SK-N-SH (cell line): ENCODE data around the gene HECTD4. TPM values are rescaled to one million over a fixed set of nuclear protein-coding genes. Genes with fewer than 3 reads are reported as not detected.
A peak's percentile ranks its signal among the peaks of the same experiment; 100 is the strongest.
"Not testable (repeated sequence)": the region's sequence is repeated elsewhere in the genome, so short reads cannot be mapped to it uniquely, and the experiment has no call there.

ENCODE experiments used
- CTCF ChIA-PET: fragments of 300-600, 350-600 bp; formaldehyde crosslinking; extraction: SDS; loops from one replicate; lab custom pipeline; 2021; lab: Yijun Ruan, JAX
- POLR2A ChIA-PET: fragments of 350-600 bp; sonication (Branson Sonifier 250); formaldehyde crosslinking; extraction: SDS; loops from one replicate; lab custom pipeline; 2020; ENCODE audit warnings: antibody characterized with exemption, inconsistent platforms; lab: Yijun Ruan, JAX
- DNase-seq: peaks from one replicate; pipeline ENCODE4 v3.0.0; 2012
- H2AFZ ChIP-seq: fragments of 200-600 bp; sonication (generic); 2 replicates; pipeline ENCODE4 v1.8.1; 2016; ENCODE audit warnings: antibody characterized with exemption, mild to moderate bottlenecking, low read depth
- H3F3A ChIP-seq: fragments of 200-600 bp; sonication (generic); replicated peaks from 2 replicates; pipeline ENCODE3; 2016; ENCODE audit warnings: antibody characterized with exemption, mild to moderate bottlenecking; ENCODE audit not compliant: insufficient read depth
- H3K27ac ChIP-seq, 2 experiments: fragments of 200-500 bp in 1 of 2; fragments of 200-600 bp in 1 of 2; sonication (Bioruptor generic) in 1 of 2; sonication (generic), shearing (Covaris generic) in 1 of 2; 2 replicates each; pipeline versions ENCODE4 v1.5.1 to v1.6.1; 2014 to 2016; ENCODE audit warnings: low read depth in 2 of 2, inconsistent platforms in 1 of 2, low read length in 1 of 2, mild to moderate bottlenecking in 1 of 2, mixed read lengths in 1 of 2
- H3K27me3 ChIP-seq: fragments of 200-600 bp; sonication (generic), shearing (Covaris generic); 2 replicates; pipeline ENCODE4 v1.6.1; 2016; ENCODE audit warnings: mixed run types; ENCODE audit not compliant: insufficient read depth
- H3K36me3 ChIP-seq, 2 experiments: fragments of 200-500 bp in 1 of 2; fragments of 200-600 bp in 1 of 2; sonication (Bioruptor generic) in 1 of 2; sonication (generic) in 1 of 2; replicated peaks in 1 of 2; 2 replicates each; pipeline versions ENCODE3 to v1.5.1; 2014 to 2016; ENCODE audit warnings: low read length in 1 of 2, mild to moderate bottlenecking in 1 of 2; ENCODE audit not compliant: insufficient read depth in 2 of 2, control insufficient read depth in 1 of 2
- H3K4me1 ChIP-seq, 2 experiments: fragments of 200-500 bp in 1 of 2; fragments of 200-600 bp in 1 of 2; sonication (Bioruptor generic) in 1 of 2; sonication (generic), shearing (Covaris generic) in 1 of 2; 2 replicates each; pipeline versions ENCODE4 v1.5.1 to v1.6.1; 2014 to 2016; ENCODE audit warnings: low read depth in 1 of 2, low read length in 1 of 2, mixed run types in 1 of 2; ENCODE audit not compliant: insufficient read depth in 2 of 2, control insufficient read depth in 1 of 2
- H3K4me2 ChIP-seq: fragments of 200-600 bp; sonication (generic), shearing (Covaris generic); 2 replicates; pipeline ENCODE4 v1.6.1; 2017; ENCODE audit warnings: mixed run types
- H3K4me3 ChIP-seq, 2 experiments: fragments of 200-500 bp in 1 of 2; fragments of 200-600 bp in 1 of 2; sonication (Bioruptor generic) in 1 of 2; sonication (generic), shearing (Covaris generic) in 1 of 2; 2 replicates each; pipeline versions ENCODE4 v1.5.1 to v1.8.1; 2014 to 2016; ENCODE audit warnings: low read depth in 2 of 2, inconsistent platforms in 1 of 2, low read length in 1 of 2, mild to moderate bottlenecking in 1 of 2, mixed read lengths in 1 of 2, moderate library complexity in 1 of 2
- H3K79me2 ChIP-seq: fragments of 200-600 bp; sonication (generic); 2 replicates; pipeline ENCODE4 v1.8.1; 2017; ENCODE audit warnings: mild to moderate bottlenecking; ENCODE audit not compliant: insufficient read depth
- H3K9ac ChIP-seq: fragments of 200-600 bp; sonication (generic); 2 replicates; pipeline ENCODE4 v1.6.1; 2017; ENCODE audit warnings: mixed run types
- H3K9me2 ChIP-seq: fragments of 200-600 bp; sonication (generic); 2 replicates; pipeline ENCODE4 v1.6.1; 2017; ENCODE audit warnings: mixed run types
- H3K9me3 ChIP-seq: fragments of 200-600 bp; sonication (generic); 2 replicates; pipeline ENCODE4 v1.6.1; 2017; ENCODE audit warnings: mixed run types, mild to moderate bottlenecking, moderate library complexity
- H4K20me1 ChIP-seq: fragments of 200-600 bp; sonication (generic); 2 replicates; pipeline ENCODE4 v1.6.1; 2017; ENCODE audit warnings: mild to moderate bottlenecking, mixed run types; ENCODE audit not compliant: insufficient read depth
- CHD2 ChIP-seq: fragments of 150-350 bp; IDR thresholded peaks from 2 replicates; pipeline ENCODE4 v1.6.1; 2018; ENCODE audit warnings: low read length; ENCODE audit not compliant: partially characterized antibody
- EZH2phosphoT487 ChIP-seq: fragments of 200-600 bp; sonication (generic); IDR thresholded peaks from 2 replicates; pipeline ENCODE4 v1.6.1; 2017; ENCODE audit warnings: low read depth, mixed run types, mild to moderate bottlenecking, antibody characterized with exemption, moderate library complexity, borderline replicate concordance
- FOXM1 ChIP-seq: IDR thresholded peaks from 2 replicates; pipeline ENCODE4 v1.4.0; 2012; ENCODE audit warnings: low read depth, mild to moderate bottlenecking
- GABPA ChIP-seq: IDR thresholded peaks from 2 replicates; pipeline ENCODE4 v1.4.0; 2012; ENCODE audit warnings: low read depth, mild to moderate bottlenecking
- JUND ChIP-seq: IDR thresholded peaks from 2 replicates; pipeline ENCODE4 v1.4.0; 2012
- MXI1 ChIP-seq: IDR thresholded peaks from 2 replicates; pipeline ENCODE4 v1.6.1; 2012; ENCODE audit warnings: mild to moderate bottlenecking, low read depth, low read length, improper control_type of control experiment
- NRF1 ChIP-seq: IDR thresholded peaks from 2 replicates; pipeline ENCODE4 v1.6.1; 2012; ENCODE audit warnings: low read depth, mild to moderate bottlenecking, low read length
- POLR2AphosphoS5 ChIP-seq: IDR thresholded peaks from 2 replicates; pipeline ENCODE4 v1.6.1; 2012; ENCODE audit warnings: low read depth, low read length
- RAD21 ChIP-seq: IDR thresholded peaks from 2 replicates; pipeline ENCODE4 v1.6.1; 2012; ENCODE audit warnings: mild to moderate bottlenecking, low read length
- TAF1 ChIP-seq: IDR thresholded peaks from 2 replicates; pipeline ENCODE4 v1.6.1; 2012; ENCODE audit warnings: low read depth, mild to moderate bottlenecking, low read length, moderate library complexity, borderline replicate concordance
- TCF12 ChIP-seq: IDR thresholded peaks from 2 replicates; pipeline ENCODE4 v1.4.0; 2012
- TEAD4 ChIP-seq: IDR thresholded peaks from 2 replicates; pipeline ENCODE4 v1.4.0; 2012; ENCODE audit warnings: mild to moderate bottlenecking, borderline replicate concordance; ENCODE audit not compliant: insufficient read depth
- ZBTB33 ChIP-seq: IDR thresholded peaks from 2 replicates; pipeline ENCODE4 v1.4.0; 2012; ENCODE audit warnings: low read depth, borderline replicate concordance
- WGBS: methylation state at CpG from one replicate; pipeline ENCODE4 v1.1.6; 2017; ENCODE audit warnings: low lambda C conversion rate; 5-methylcytosine and 5-hydroxymethylcytosine counted together
- polyA plus RNA-seq, 3 experiments: library from polyadenylated mRNA; depleted of rRNA; stranded (reverse); fragments of >200 nt; gene quantifications; 2 replicates each; pipeline ENCODE4 v1.2.3, GENCODE V29; 2012
- TF ChIP-seq, protein P1 (sequence below): fragments of 200-600 bp; sonication (generic); IDR thresholded peaks from 2 replicates; pipeline ENCODE4 v1.6.1; 2017; ENCODE audit warnings: antibody characterized with exemption, mild to moderate bottlenecking, moderate library complexity
- TF ChIP-seq, protein P2 (sequence below): IDR thresholded peaks from 2 replicates; pipeline ENCODE4 v1.6.1; 2012; ENCODE audit warnings: mild to moderate bottlenecking, low read depth, low read length, moderate library complexity

HECTD4 gene
- polyA plus RNA-seq, 1 of the 3 experiments (the other 2 are of a cell fraction): 14.6 TPM

GRCh38 chr12:112348926-112349325, 33.3 kb downstream of the HECTD4 start:
- CTCF ChIA-PET, H3K9me3 ChIP-seq, H3K9me2 ChIP-seq, H3F3A ChIP-seq, H3K4me3 ChIP-seq, H3K4me2 ChIP-seq, DNase-seq, H3K36me3 ChIP-seq, H3K9ac ChIP-seq, POLR2A ChIA-PET, H3K4me1 ChIP-seq, H3K27ac ChIP-seq, H2AFZ ChIP-seq, H3K27me3 ChIP-seq: not testable (repeated sequence)
- WGBS: 97% methylated on average over 6 of the region's 6 CpGs
- peaks cover 79% of the 10 kb centered on the region for H3K79me2 ChIP-seq
- peaks cover 18% of the 10 kb centered on the region for H4K20me1 ChIP-seq

GRCh38 chr12:112347581-112347982, 34.6 kb downstream of the HECTD4 start:
- H3K9me2 ChIP-seq: no peaks in the 10 kb centered on the region
- no peak for DNase-seq
- H3K4me3 ChIP-seq: no peak overlapping the region
- POLR2A ChIA-PET: no interaction called here
- no peak overlapping the region for H3K27ac ChIP-seq
- TF ChIP-seq TCF12 (peak; percentile 28; the same call in 1 of the 2 replicates), FOXM1 (no peak)
- H3K79me2 ChIP-seq: peaks cover 89% of the 10 kb centered on the region
- H2AFZ ChIP-seq: no peak overlapping the region
- peaks cover 23% of the 10 kb centered on the region for H4K20me1 ChIP-seq
- H3K4me2 ChIP-seq: no peak overlapping the region
- WGBS: 68% methylated on average over 2 of the region's 2 CpGs
- H3K9me3 ChIP-seq: no peaks in the 10 kb centered on the region
- no peaks in the 10 kb centered on the region for H3K27me3 ChIP-seq
- CTCF ChIA-PET: interaction anchor here (0.8 kb wide), 1 partner anchor 21 kb away, joined by 4 read pairs; no protein-coding TSS in a partner anchor
- no peaks in the 10 kb centered on the region for H3K36me3 ChIP-seq
- no peak overlapping the region for H3K9ac ChIP-seq
- H3F3A ChIP-seq: no peaks in the 10 kb centered on the region
- peaks cover 3 to 6% of the 10 kb centered on the region in 2 experiments; a peak in 2 of 4 replicates for H3K4me1 ChIP-seq

GRCh38 chr12:112346194-112346593, 36.0 kb downstream of the HECTD4 start:
- TF ChIP-seq ZBTB33: no peak
- no peak for TF ChIP-seq RAD21
- TF ChIP-seq POLR2AphosphoS5: no peak
- TF ChIP-seq FOXM1: no peak
- TF ChIP-seq TAF1: no peak
- no peak for TF ChIP-seq MXI1
- TF ChIP-seq EZH2phosphoT487: no peak
- TF ChIP-seq GABPA: no peak
- no peak for TF ChIP-seq CHD2
- TF ChIP-seq, protein P1, sequence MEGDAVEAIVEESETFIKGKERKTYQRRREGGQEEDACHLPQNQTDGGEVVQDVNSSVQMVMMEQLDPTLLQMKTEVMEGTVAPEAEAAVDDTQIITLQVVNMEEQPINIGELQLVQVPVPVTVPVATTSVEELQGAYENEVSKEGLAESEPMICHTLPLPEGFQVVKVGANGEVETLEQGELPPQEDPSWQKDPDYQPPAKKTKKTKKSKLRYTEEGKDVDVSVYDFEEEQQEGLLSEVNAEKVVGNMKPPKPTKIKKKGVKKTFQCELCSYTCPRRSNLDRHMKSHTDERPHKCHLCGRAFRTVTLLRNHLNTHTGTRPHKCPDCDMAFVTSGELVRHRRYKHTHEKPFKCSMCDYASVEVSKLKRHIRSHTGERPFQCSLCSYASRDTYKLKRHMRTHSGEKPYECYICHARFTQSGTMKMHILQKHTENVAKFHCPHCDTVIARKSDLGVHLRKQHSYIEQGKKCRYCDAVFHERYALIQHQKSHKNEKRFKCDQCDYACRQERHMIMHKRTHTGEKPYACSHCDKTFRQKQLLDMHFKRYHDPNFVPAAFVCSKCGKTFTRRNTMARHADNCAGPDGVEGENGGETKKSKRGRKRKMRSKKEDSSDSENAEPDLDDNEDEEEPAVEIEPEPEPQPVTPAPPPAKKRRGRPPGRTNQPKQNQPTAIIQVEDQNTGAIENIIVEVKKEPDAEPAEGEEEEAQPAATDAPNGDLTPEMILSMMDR: no peak
- TF ChIP-seq JUND: no peak
- TF ChIP-seq TEAD4: no peak
- TF ChIP-seq, protein P2, sequence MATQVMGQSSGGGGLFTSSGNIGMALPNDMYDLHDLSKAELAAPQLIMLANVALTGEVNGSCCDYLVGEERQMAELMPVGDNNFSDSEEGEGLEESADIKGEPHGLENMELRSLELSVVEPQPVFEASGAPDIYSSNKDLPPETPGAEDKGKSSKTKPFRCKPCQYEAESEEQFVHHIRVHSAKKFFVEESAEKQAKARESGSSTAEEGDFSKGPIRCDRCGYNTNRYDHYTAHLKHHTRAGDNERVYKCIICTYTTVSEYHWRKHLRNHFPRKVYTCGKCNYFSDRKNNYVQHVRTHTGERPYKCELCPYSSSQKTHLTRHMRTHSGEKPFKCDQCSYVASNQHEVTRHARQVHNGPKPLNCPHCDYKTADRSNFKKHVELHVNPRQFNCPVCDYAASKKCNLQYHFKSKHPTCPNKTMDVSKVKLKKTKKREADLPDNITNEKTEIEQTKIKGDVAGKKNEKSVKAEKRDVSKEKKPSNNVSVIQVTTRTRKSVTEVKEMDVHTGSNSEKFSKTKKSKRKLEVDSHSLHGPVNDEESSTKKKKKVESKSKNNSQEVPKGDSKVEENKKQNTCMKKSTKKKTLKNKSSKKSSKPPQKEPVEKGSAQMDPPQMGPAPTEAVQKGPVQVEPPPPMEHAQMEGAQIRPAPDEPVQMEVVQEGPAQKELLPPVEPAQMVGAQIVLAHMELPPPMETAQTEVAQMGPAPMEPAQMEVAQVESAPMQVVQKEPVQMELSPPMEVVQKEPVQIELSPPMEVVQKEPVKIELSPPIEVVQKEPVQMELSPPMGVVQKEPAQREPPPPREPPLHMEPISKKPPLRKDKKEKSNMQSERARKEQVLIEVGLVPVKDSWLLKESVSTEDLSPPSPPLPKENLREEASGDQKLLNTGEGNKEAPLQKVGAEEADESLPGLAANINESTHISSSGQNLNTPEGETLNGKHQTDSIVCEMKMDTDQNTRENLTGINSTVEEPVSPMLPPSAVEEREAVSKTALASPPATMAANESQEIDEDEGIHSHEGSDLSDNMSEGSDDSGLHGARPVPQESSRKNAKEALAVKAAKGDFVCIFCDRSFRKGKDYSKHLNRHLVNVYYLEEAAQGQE: no peak
- no peak for TF ChIP-seq NRF1
- peaks cover 37% of the 10 kb centered on the region for H4K20me1 ChIP-seq
- no peak overlapping the region for H3K4me3 ChIP-seq
- WGBS: 36% methylated on average over 1 of the region's 1 CpG
- CTCF ChIA-PET: interaction anchor here (0.8 to 1.4 kb wide), 2 partner anchors 20 to 448 kb away, joined by 3 to 4 read pairs; no protein-coding TSS in a partner anchor
- H2AFZ ChIP-seq: no peak overlapping the region
- no peaks in the 10 kb centered on the region for H3F3A ChIP-seq
- no peak overlapping the region for H3K27ac ChIP-seq
- H3K9me2 ChIP-seq: no peaks in the 10 kb centered on the region
- peaks cover 3 to 5% of the 10 kb centered on the region in 2 experiments; a peak in 2 of 4 replicates for H3K4me1 ChIP-seq
- peaks cover 89% of the 10 kb centered on the region for H3K79me2 ChIP-seq
- H3K27me3 ChIP-seq: no peaks in the 10 kb centered on the region
- no peak overlapping the region for H3K4me2 ChIP-seq
- POLR2A ChIA-PET: no interaction called here
- no peaks in the 10 kb centered on the region for H3K36me3 ChIP-seq
- no peaks in the 10 kb centered on the region for H3K9me3 ChIP-seq
- DNase-seq: no peak
- H3K9ac ChIP-seq: no peak overlapping the region
